Brain microvascular endothelial cell (primary cell): Measurements from ENCODE around the gene SCPEP1.

Experiments used
- DNase-seq: peaks from one replicate; pipeline ENCODE4 v3.0.0-alpha.2; 2020
- H3K27ac ChIP-seq: fragments of 250-450 bp; sonication (Bioruptor Pico); 2 replicates; pipeline ENCODE4 v1.5.1; 2020; ENCODE audit warnings: mild to moderate bottlenecking, moderate library complexity
- H3K27me3 ChIP-seq: fragments of 250-450 bp; sonication (Bioruptor Pico); replicated peaks from 2 replicates; pipeline ENCODE4 v1.5.1; 2020; ENCODE audit warnings: mild to moderate bottlenecking
- H3K36me3 ChIP-seq: fragments of 250-450 bp; sonication (Bioruptor Pico); replicated peaks from 2 replicates; pipeline ENCODE4 v1.5.1; 2020; ENCODE audit warnings: mild to moderate bottlenecking
- H3K4me3 ChIP-seq: 2 replicates; pipeline ENCODE4 v1.5.1; 2011; ENCODE audit warnings: low read depth, mild to moderate bottlenecking, control low read depth, low read length, moderate library complexity
- in situ Hi-C: cut with HindIII; loops from 2 replicates; pipeline ENCODE4 v1.10.0; 2017; ENCODE audit warnings: low sequenced_read_pairs, low pct_ligation_motif_present
- TF ChIP-seq, protein P1 (sequence below): IDR thresholded peaks from 2 replicates; pipeline ENCODE4 v1.5.1; 2011; ENCODE audit warnings: low read depth, mild to moderate bottlenecking, moderate library complexity, low read length, control low read depth, inconsistent platforms; ENCODE audit errors: missing control alignments

The SCPEP1 gene

DNA sequence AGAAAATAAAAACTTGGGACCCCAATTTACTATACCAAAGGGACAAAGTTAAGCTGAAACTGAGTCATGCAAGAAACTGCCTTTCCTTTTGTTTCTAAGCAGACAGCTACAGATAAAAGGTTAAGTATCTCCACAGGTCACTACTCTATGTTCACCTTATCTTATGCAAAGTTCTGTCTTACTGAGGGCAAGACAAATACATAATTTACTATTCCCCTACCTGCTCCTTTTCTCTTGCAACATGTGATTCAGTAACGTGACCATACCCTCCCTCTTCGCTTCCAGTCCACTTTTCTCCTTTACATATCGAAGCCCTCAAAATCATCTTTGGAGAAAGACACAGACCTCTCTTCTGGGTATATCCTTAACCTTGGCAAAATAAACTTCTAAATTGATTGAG, 42.3 kb downstream of the SCPEP1 start:
- H3K27me3 ChIP-seq = no peaks in the 10 kb centered on the region
- no peak for DNase-seq
- in situ Hi-C loops = no loop called here
- TF ChIP-seq, protein P1, sequence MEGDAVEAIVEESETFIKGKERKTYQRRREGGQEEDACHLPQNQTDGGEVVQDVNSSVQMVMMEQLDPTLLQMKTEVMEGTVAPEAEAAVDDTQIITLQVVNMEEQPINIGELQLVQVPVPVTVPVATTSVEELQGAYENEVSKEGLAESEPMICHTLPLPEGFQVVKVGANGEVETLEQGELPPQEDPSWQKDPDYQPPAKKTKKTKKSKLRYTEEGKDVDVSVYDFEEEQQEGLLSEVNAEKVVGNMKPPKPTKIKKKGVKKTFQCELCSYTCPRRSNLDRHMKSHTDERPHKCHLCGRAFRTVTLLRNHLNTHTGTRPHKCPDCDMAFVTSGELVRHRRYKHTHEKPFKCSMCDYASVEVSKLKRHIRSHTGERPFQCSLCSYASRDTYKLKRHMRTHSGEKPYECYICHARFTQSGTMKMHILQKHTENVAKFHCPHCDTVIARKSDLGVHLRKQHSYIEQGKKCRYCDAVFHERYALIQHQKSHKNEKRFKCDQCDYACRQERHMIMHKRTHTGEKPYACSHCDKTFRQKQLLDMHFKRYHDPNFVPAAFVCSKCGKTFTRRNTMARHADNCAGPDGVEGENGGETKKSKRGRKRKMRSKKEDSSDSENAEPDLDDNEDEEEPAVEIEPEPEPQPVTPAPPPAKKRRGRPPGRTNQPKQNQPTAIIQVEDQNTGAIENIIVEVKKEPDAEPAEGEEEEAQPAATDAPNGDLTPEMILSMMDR = no peak
- no peak overlapping the region for H3K4me3 ChIP-seq
- no peak overlapping the region for H3K27ac ChIP-seq
- H3K36me3 ChIP-seq = no peaks in the 10 kb centered on the region

DNA sequence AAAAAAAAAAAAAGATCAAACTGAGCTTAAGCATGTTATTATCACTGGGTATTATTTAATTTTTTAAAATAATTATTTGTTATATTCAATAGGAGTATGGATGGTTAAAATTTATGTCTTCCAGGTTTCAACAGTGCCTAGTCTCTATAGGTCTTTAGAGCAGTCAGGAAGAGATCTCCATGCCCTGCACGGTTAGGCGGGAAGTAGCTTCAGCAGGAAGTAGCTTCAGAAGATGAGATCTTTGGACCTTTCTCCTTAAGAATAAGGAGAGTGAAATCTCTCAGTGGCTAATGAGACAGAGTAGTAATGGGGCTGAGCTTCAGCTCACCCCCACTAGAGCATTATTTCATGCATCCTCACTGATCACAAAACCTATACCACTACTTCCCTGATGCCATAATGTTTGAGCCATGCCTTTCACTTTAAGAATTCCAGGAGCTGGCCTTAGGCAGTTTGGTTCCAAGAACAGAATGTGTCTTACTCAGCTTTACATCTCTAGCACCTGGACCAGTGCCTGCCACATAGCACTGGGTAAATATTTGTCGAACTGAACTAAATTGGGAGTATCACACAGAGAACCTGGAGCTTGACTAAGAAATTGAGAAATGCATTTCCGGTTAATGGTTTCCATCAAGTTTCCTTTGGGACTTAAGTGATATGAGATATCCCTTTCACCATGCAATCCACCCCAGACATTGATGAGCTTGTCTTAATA, 43.5 kb downstream of the SCPEP1 start:
- Histone ChIP-seq H3K36me3 (no peaks in the 10 kb centered on the region), H3K4me3 (no peak overlapping the region), H3K27me3 (no peaks in the 10 kb centered on the region), H3K27ac (no peak overlapping the region)
- no peak for DNase-seq
- TF ChIP-seq, protein P1 = no peak
- in situ Hi-C loops = no loop called here

DNA sequence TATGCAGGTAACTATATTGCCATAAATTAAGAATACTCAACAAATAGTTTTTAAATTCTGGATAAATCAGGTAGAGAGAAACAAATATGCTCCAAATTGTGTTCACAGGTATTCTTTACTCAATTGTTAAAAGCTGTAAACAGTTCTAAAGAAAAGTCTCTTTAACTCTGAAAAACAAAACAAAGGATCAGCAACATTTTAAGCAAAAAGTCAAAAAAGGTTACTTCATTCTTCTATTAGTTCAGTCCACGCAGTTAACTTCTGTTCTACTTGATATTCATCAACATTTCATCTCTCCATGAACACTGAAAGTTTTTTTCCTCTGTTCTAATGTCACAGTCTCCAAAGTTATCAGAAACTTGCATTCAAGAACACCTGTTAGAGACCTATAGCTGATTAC, 47.9 kb downstream of the SCPEP1 start:
- H3K27ac ChIP-seq = no peak overlapping the region
- H3K36me3 ChIP-seq = no peaks in the 10 kb centered on the region
- in situ Hi-C loops = no loop called here
- no peaks in the 10 kb centered on the region for H3K27me3 ChIP-seq
- TF ChIP-seq, protein P1 = no peak
- DNase-seq = no peak
- H3K4me3 ChIP-seq = no peak overlapping the region

DNA sequence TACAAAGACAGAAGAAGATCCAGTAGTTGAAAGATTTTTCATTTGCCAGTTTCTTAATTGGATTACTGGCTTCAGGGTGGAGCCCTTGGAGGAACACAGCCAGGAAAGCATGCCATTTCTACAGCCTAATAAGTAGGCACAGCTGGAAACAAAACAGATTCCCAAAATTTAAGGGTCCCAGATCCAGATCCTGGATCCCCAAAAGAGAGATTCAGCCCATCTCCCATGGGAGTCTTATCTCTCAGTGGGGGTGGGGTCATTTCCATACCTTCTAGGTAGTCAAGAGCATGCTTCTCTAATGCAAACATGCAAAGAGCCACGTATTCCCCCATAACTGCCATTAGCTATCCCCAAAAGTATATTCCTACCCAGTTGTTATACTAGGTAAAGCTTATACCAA, 49.9 kb downstream of the SCPEP1 start:
- Histone ChIP-seq H3K4me3 (no peak overlapping the region), H3K36me3 (no peaks in the 10 kb centered on the region), H3K27me3 (no peaks in the 10 kb centered on the region), H3K27ac (no peak overlapping the region)
- TF ChIP-seq, protein P1 = no peak
- DNase-seq = no peak
- in situ Hi-C loops = no loop called here

DNA sequence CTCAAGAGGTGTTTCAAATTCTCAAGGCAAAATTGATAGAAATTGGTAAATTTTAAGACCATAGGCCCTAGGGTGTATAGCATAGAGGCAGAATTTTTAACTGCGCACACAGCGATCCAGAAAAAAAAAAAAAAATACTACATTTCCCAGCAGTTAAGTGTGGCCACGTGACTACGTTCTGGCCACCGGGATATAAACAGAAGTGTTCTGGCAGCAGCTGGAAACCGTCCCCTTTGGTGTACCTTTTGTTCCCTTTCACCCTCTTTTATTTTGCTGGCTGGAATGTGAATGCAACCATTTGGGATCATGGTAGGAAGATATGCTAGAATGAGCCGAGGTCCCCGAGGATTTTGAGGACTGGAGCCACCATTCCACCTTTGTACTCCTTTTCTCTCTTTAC, 54.4 kb downstream of the SCPEP1 start:
- H3K27ac ChIP-seq = no peak overlapping the region
- DNase-seq = no peak
- TF ChIP-seq, protein P1 = no peak
- no peaks in the 10 kb centered on the region for H3K36me3 ChIP-seq
- H3K4me3 ChIP-seq = no peak overlapping the region
- in situ Hi-C loops = no loop called here
- no peaks in the 10 kb centered on the region for H3K27me3 ChIP-seq

DNA sequence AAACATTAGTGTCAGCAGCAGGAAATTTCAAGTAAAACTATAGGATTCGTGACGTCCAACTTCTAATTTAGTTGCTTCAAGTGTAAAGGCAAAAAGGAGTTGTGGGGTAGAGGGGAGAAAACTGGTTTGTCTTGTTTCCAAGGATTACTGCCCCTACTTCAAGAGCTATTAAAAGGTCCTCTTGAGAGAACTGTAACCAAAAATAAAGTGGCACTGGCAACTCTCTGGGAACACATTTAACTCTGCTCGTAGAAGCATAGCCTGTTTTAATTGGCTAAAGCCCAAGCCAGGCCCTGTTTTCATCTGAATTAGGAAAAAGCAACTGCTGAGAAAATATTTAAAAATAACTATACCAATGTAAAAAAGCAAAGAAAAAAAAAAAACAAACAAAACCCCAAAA, 55.4 kb downstream of the SCPEP1 start:
- no peak for DNase-seq
- Histone ChIP-seq H3K36me3 (no peaks in the 10 kb centered on the region), H3K27ac (no peak overlapping the region), H3K27me3 (no peaks in the 10 kb centered on the region), H3K4me3 (no peak overlapping the region)
- TF ChIP-seq, protein P1 = no peak
- in situ Hi-C loops = no loop called here
